22Rv1 (cell line): ENCODE results near the gene OGDH.

Experiments used
- H3K27ac ChIP-seq: fragments of 450-650 bp; 2 replicates; pipeline ENCODE4 v1.5.1; 2017
- ZFX ChIP-seq: fragments of 450-650 bp; IDR thresholded peaks from 2 replicates; pipeline ENCODE4 v1.6.1; 2017; ENCODE audit warnings: antibody characterized with exemption, borderline replicate concordance
- TF ChIP-seq, protein P1 (sequence below): fragments of 450-650 bp; IDR thresholded peaks from 2 replicates; pipeline ENCODE4 v1.5.1; 2017; ENCODE audit warnings: mild to moderate bottlenecking

OGDH gene

DNA sequence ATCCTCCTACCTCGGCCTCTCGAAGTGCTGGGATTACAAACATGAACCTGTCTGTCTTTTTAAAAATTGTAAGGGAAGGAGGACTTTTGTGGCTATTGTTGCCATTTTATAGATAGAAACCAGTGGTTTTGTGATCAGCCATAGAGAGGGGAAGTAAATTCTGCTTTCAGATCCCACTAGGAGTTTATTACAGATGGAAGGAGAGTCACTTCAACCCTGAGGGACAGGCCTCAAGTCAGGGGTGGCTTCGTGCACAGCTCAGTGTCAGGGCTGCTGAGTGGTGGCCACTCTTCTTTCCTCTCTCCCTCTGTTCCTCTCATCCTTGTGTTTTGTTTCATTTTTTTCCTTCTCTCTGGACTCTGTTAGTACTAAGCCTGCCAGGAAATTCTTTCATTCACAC, 60.8 kb downstream of the OGDH start:
- TF ChIP-seq ZFX: no peak
- TF ChIP-seq, protein P1, sequence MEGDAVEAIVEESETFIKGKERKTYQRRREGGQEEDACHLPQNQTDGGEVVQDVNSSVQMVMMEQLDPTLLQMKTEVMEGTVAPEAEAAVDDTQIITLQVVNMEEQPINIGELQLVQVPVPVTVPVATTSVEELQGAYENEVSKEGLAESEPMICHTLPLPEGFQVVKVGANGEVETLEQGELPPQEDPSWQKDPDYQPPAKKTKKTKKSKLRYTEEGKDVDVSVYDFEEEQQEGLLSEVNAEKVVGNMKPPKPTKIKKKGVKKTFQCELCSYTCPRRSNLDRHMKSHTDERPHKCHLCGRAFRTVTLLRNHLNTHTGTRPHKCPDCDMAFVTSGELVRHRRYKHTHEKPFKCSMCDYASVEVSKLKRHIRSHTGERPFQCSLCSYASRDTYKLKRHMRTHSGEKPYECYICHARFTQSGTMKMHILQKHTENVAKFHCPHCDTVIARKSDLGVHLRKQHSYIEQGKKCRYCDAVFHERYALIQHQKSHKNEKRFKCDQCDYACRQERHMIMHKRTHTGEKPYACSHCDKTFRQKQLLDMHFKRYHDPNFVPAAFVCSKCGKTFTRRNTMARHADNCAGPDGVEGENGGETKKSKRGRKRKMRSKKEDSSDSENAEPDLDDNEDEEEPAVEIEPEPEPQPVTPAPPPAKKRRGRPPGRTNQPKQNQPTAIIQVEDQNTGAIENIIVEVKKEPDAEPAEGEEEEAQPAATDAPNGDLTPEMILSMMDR: no peak
- H3K27ac ChIP-seq: no peak overlapping the region

DNA sequence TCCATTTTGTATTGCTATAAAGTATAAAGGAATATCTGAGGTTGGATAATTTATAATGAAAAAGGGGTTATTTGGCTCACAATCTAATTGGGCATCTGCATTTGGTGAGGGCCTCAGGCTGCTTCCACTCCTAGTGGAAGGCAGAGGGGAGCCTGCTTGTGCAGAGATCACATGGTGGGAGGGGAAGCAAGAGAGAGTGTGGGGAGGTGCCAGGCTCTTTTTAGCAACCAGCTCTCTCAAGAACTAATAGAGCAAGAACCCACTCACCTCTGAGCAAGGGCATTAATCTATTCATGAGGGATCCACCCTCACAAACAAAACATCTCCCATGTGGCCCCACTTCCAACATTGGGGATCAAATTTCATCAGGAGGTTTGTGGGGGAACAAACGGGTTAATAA, 64.6 kb downstream of the OGDH start:
- no peak for TF ChIP-seq ZFX
- TF ChIP-seq, protein P1: no peak
- H3K27ac ChIP-seq: no peak overlapping the region

DNA sequence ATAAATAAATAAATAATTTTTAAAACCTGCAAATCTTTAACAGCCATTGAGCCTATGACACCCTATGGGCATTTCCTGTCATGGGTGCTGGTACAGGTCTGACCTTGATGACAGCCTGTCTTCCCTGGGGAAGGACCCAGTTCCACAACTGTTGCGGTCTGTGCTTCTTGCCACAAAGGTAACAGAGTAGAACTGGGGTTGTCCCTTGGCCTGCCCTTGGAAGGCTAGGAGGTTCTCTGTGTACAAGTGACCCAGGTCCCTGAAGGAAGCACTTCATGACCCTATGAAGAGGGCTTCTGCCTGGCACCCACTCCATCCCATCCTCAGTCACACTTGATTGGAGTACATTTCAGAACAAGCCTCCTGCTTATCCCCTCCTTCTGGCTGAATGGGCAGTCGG, 66.9 kb downstream of the OGDH start:
- no peak for TF ChIP-seq ZFX
- TF ChIP-seq, protein P1: no peak

DNA sequence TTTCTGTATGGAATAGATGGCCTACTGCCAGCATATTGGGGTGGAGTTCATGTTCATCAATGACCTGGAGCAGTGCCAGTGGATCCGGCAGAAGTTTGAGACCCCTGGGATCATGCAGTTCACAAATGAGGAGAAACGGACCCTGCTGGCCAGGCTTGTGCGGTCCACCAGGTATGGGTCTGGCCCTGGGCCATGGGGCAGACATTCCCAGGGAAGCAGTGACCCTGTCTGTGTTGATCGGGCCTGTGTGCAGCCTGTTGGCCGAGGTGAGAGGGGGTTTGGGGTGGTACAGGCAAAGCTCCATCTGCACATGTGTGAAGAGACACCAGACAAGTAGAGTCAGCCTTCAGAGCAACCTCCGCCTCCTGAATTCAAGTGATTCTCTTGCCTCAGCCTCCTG, 67.3 kb downstream of the OGDH start:
- TF ChIP-seq, protein P1: no peak
- TF ChIP-seq ZFX: no peak
- no peak overlapping the region for H3K27ac ChIP-seq

More for the DNA sequence above, 66.9 kb downstream of the OGDH start:
- no peak overlapping the region for H3K27ac ChIP-seq

DNA sequence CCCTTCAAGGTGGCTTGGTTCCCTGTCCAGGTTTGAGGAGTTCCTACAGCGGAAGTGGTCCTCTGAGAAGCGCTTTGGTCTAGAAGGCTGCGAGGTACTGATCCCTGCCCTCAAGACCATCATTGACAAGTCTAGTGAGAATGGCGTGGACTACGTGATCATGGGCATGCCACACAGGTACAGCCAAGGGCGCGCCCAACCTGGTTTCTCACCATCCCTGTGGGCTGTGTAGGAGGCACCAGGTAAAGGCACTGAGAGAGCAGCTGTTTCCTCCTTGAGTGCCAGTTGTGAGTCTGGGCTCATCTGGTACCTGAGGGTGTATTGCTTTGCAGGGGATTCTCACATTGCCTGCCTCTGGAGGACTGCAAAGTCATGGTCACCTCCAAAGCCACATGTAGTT, 68.0 kb downstream of the OGDH start:
- TF ChIP-seq ZFX: no peak
- TF ChIP-seq, protein P1: no peak
- no peak overlapping the region for H3K27ac ChIP-seq

DNA sequence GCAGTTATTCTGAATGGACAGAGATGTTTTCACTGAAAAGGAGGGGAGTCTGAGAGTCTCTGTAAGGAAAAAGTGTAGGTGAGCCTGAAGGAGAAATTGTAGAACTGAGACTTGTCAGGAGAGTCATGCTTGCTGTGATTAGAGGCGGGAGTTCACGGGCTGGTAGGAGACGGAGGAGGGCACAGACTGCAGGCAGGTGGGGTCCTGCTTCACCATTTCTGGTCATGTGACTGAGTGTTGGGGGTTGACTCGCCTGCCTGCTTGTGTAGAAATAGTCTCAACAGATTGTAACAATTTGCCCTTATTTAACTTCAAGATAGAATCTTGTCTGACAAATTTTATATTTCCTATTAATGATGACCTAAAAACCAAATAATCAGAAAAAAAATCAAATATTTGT, 70.3 kb downstream of the OGDH start:
- TF ChIP-seq ZFX: no peak
- no peak overlapping the region for H3K27ac ChIP-seq

DNA sequence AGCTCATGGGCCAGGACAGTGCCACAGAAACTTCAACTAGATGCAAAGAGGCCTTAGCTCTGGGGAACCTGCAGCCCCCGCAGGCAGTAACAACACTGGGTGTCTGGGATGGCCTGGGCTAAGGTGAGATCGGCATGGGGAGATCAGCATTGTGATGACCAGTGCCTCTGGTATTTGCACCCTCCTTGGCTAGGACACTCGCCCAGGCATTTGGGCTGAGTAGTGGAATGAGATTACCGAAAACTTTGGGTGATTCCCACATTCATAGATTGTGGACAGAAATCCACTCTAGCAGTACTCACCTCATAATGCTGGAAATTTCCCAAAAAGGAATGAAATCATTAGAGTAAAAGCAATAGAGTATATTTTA, 71.7 kb downstream of the OGDH start:
- no peak overlapping the region for H3K27ac ChIP-seq
- TF ChIP-seq ZFX: no peak
- TF ChIP-seq, protein P1: no peak

DNA sequence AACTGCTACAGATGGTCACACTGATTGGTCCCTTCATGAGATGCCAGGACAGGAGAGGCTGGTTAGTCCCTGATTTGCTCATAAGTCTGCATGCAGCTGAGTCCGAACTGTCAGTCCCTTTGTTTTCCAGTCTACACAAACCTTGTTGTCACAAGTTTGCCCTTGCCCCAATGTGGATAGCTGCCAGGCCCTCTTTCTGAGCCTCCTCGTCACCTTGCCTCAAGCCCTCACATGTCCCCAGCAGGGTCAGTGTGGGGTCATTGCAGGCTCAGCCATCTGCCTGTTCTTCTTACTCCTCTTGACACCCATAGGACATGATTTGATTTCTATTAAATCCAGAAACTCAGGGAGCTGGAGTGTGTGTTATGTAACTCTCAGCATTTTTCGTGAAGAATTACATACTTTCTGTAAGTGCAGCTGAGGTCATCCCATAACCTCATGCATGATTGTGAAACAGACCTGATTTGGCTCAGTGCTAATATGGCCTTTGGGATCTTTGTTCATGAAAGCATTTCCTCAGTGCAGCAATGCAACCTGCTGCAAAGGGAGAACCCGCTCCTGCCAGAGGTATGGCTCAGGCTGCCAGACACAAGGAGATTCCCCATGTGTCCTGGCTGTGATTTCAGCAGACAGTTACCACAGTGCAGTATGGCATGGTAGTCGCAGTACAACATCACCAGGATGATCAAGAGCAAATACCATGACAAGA, 72.2 kb downstream of the OGDH start:
- no peak overlapping the region for H3K27ac ChIP-seq
- TF ChIP-seq ZFX: no peak
- TF ChIP-seq, protein P1: no peak
